T-cell (primary cell): ENCODE measurements around the gene AKNAD1. TPM values are rescaled to one million over a fixed set of nuclear protein-coding genes. Genes with fewer than 3 reads are reported as not detected.
"Not testable (repeated sequence)": the region's sequence is repeated elsewhere in the genome, so short reads cannot be mapped to it uniquely, and the experiment has no call there.

Experiments used
- ATAC-seq, 4 experiments: fragments of 200-7000 bp in 3 of 4; fragments of 150-1000 bp in 1 of 4; cut with Tn5 transposase; replicated peaks in 1 of 4; 1 replicate in 3 of 4; 2 replicates in 1 of 4; pipeline ENCODE4 v1.10.0; 2021; ENCODE audit warnings: moderate library complexity in 3 of 4, mild to moderate bottlenecking in 2 of 4, moderate number of reproducible peaks in 1 of 4
- CTCF ChIA-PET, 2 donors: fragments of 300-600 bp; sonication (Branson Sonifier 250); formaldehyde crosslinking; loops; one replicate each; lab custom pipeline; 2022; ENCODE audit warnings: antibody characterized with exemption in 2 of 2; lab: Charles Lee
- POLR2A ChIA-PET, 2 donors: fragments of 300-600 bp; sonication (Branson Sonifier 250); formaldehyde crosslinking; loops; one replicate each; lab custom pipeline; 2022; ENCODE audit warnings: antibody characterized with exemption in 2 of 2; lab: Charles Lee
- DNase-seq, 35 experiments: peaks; one replicate each; pipeline versions ENCODE4 v3.0.0 to v3.0.0-alpha.2; 2013 to 2023
- H3K27ac ChIP-seq: one replicate; pipeline ENCODE4 v1.5.1; 2013; ENCODE audit warnings: low read length
- H3K27me3 ChIP-seq, 2 experiments: replicated peaks in 1 of 2; 1 replicate in 1 of 2; 2 replicates in 1 of 2; pipeline versions ENCODE4 v1.6.1 to v1.7.0; 2013; ENCODE audit warnings: low read length in 1 of 2, mixed read lengths in 1 of 2; ENCODE audit not compliant: control insufficient read depth in 2 of 2, insufficient read depth in 2 of 2; ENCODE audit errors: extremely low read depth in 1 of 2
- H3K36me3 ChIP-seq, 2 donors: 1 replicate in 1 of 2; 2 replicates in 1 of 2; pipeline versions ENCODE4 v1.6.1 to v1.7.0; 2013; ENCODE audit warnings: low read length in 1 of 2; ENCODE audit not compliant: control insufficient read depth in 2 of 2, insufficient read depth in 1 of 2; ENCODE audit errors: extremely low read depth in 1 of 2
- H3K4me1 ChIP-seq, 2 experiments: 1 replicate in 1 of 2; 2 replicates in 1 of 2; pipeline versions ENCODE4 v1.6.1 to v1.7.0; 2013; ENCODE audit warnings: low read length in 2 of 2, mixed read lengths in 1 of 2; ENCODE audit not compliant: insufficient read depth in 2 of 2, control insufficient read depth in 1 of 2; ENCODE audit errors: extremely low read depth in 1 of 2
- H3K4me3 ChIP-seq, 2 donors: 1 replicate in 1 of 2; 2 replicates in 1 of 2; pipeline versions ENCODE4 v1.5.1 to v1.7.0; 2013; ENCODE audit warnings: mild to moderate bottlenecking in 2 of 2, low read length in 1 of 2, moderate library complexity in 1 of 2; ENCODE audit not compliant: control insufficient read depth in 1 of 2; ENCODE audit errors: extremely low read depth in 1 of 2
- H3K9me3 ChIP-seq: 2 replicates; pipeline ENCODE4 v1.7.0; 2013
- H3K27ac Mint-ChIP-seq, 2 donors: one replicate each; pipeline ENCODE4 v1.8.0; 2020 to 2021; ENCODE audit warnings: mild to moderate bottlenecking in 2 of 2, mixed read lengths in 2 of 2
- H3K27me3 Mint-ChIP-seq, 2 donors: one replicate each; pipeline ENCODE4 v1.8.0; 2021 to 2022; ENCODE audit warnings: mixed read lengths in 2 of 2
- H3K36me3 Mint-ChIP-seq: one replicate; pipeline ENCODE4 v1.8.0; 2021; ENCODE audit warnings: mixed read lengths
- H3K4me1 Mint-ChIP-seq, 3 donors: one replicate each; pipeline ENCODE4 v1.8.0; 2020 to 2022; ENCODE audit warnings: mixed read lengths in 3 of 3, mild to moderate bottlenecking in 1 of 3
- H3K4me3 Mint-ChIP-seq, 3 donors: one replicate each; pipeline ENCODE4 v1.8.0; 2020 to 2022; ENCODE audit warnings: mild to moderate bottlenecking in 3 of 3, mixed read lengths in 3 of 3, moderate library complexity in 3 of 3
- H3K9me3 Mint-ChIP-seq, 3 donors: one replicate each; pipeline ENCODE4 v1.8.0; 2020 to 2022; ENCODE audit warnings: mixed read lengths in 3 of 3
- WGBS: methylation state at CpG from one replicate; pipeline ENCODE4 v1.1.5; 2013; ENCODE audit warnings: missing lambda C conversion rate; ENCODE audit not compliant: insufficient coverage; 5-methylcytosine and 5-hydroxymethylcytosine counted together
- total RNA-seq, 35 experiments: library from RNA in 6 of 35; stranded (reverse) in 6 of 35; fragments of 120-200 nt in 1 of 35; gene quantifications; one replicate each; pipeline versions ENCODE4 v1.2.1 to v1.2.4 and lab custom pipeline; 2013 to 2026

AKNAD1 gene
- total RNA-seq, 5 donors from 2014 or later (not counting 1 experiment from before 2014, with no cell fraction given): not detected

DNA sequence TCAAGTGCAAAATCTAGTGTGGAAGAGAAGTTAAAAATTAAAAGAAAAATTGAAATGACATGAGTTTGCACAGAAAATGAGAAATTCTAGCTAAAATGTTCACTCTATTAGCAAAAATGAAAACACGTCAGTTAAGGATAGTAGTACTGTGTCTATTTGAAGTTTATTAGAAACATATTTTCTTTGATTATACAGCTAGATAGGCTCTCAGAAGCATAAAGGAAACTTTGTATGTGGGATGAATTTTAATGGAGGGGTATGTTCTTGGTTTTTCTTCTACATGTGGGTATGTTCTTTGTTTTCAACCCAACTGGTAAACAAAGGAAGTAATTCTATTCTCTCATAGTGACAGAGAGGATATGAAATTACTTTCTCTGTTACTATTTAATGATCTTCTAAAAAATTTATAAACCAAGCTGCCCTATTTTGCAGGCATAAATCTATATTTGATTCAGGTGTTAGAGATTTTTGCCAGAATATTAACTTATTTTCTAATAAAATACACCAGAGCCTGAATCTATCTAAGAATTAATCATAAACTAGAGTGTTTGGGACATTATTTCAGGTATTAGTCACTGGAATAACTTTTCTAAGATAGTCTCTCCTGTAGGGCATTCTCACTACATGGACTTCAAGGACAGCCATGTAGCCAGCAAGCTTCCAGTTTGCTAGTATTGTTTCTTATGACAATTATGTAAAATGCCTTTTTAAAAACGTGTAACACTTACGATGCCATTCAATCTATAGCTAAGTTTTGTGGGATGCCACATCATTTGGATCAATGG is 35.7 kb upstream of the AKNAD1 start:
- Histone ChIP-seq H3K27me3 (peaks cover 0 to 3% of the 10 kb centered on the region in 2 experiments), H3K4me3 (no peak overlapping the region), H3K4me1 (peaks cover 0 to 4% of the 10 kb centered on the region in 2 experiments), H3K36me3 (no peaks in the 10 kb centered on the region), H3K27ac (no peak overlapping the region), H3K9me3 (no peaks in the 10 kb centered on the region)
- DNase-seq: no peak
- ChIA-PET POLR2A (no interaction called here), CTCF (interaction anchor here in 1 of 2 donors (1.2 kb wide), 1 partner anchor 63 kb away, joined by 5 read pairs; no protein-coding TSS in a partner anchor)
- no peaks in the 10 kb centered on the region for H3K27me3 Mint-ChIP-seq
- ATAC-seq: no peak
- 100% methylated on average over 2 of the region's 3 CpGs for WGBS
- no peaks in the 10 kb centered on the region for H3K4me1 Mint-ChIP-seq
- no peak overlapping the region for H3K4me3 Mint-ChIP-seq
- no peak overlapping the region for H3K27ac Mint-ChIP-seq
- H3K36me3 Mint-ChIP-seq: no peaks in the 10 kb centered on the region
- H3K9me3 Mint-ChIP-seq: no peaks in the 10 kb centered on the region

DNA sequence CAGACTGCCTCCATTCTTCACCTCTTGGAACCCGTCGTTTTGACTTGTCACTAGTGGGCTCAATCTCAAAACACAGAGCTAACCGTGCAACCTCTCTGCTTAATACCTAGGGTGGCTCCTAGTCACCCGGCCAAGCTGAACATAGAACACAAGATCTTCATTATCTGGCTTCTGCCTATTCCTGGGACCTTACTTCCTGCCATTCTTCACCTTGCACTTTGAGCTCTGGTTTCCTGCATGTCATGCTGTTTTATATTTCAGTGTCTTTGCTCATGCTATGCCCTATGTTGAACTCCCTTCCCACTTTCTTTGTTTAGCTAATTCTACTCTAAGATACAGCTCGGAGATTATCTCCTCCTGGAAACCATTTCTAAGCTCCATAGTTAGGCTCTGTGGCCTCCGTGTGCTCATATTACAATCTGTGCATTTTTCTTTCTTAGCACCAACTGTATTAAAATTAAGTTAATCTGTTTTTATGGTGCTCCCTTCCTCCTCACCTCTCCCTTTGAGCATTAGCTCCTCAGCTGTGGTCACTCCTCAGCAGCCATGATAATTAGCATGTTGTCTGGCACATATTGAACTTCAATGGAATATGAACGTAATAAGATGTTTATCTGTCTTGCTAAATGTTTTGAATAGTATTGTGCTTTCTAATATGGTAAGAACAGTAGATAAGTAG is 33.0 kb upstream of the AKNAD1 start:
- Mint-ChIP-seq H3K36me3 (no peaks in the 10 kb centered on the region), H3K4me3 (no peak overlapping the region), H3K27me3 (no peaks in the 10 kb centered on the region), H3K9me3 (no peaks in the 10 kb centered on the region), H3K27ac (no peak overlapping the region), H3K4me1 (no peaks in the 10 kb centered on the region)
- H3K27ac ChIP-seq: no peak overlapping the region
- H3K27me3 ChIP-seq: peaks cover 0 to 3% of the 10 kb centered on the region in 2 experiments
- no peak for ATAC-seq
- H3K4me3 ChIP-seq: no peak overlapping the region
- POLR2A ChIA-PET: no interaction called here
- DNase-seq: no peak
- no peaks in the 10 kb centered on the region for H3K36me3 ChIP-seq
- H3K9me3 ChIP-seq: no peaks in the 10 kb centered on the region
- peaks cover 0 to 4% of the 10 kb centered on the region in 2 experiments for H3K4me1 ChIP-seq
- CTCF ChIA-PET: interaction anchor here (0.6 to 1.3 kb wide), 3 partner anchors 8 to 155 kb away, joined by 3 to 8 read pairs (median 3); no protein-coding TSS in a partner anchor
- WGBS: 85% methylated on average over 5 of the region's 7 CpGs

DNA sequence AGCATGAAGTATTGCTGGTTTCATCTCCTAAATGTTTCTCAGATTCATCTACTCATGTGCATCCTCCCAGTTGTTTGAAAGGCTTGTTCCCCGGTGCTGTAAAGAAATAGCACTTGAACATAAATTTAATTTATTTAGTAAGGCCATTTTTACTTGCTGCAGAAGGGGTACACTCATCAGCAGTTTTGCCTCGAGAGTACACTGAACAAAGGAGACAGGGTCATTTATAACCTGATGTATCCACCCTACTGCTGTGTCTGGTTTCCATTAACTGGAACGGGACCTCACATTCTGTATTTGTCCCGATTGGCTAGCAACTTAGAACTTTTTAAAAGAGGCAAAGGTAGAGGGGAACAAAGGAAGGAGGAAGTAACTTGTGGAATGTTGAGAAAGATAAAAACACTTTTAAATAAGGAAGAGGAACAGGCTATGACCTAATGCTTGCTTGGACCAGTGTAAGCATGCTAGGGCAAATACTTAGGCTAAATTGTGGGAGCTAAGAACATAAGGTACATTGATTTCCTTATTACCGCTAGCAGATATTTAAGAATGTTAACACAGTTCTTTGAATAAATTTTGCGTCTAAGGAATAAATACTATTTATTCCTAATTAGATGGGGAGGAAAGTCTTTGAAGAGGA is 32.2 kb upstream of the AKNAD1 start:
- H3K4me1 Mint-ChIP-seq, H3K36me3 Mint-ChIP-seq, H3K36me3 ChIP-seq, H3K27me3 Mint-ChIP-seq, ATAC-seq, H3K4me3 Mint-ChIP-seq, POLR2A ChIA-PET, H3K9me3 Mint-ChIP-seq, DNase-seq, H3K27ac Mint-ChIP-seq, H3K27ac ChIP-seq, H3K27me3 ChIP-seq, H3K4me3 ChIP-seq, H3K9me3 ChIP-seq, H3K4me1 ChIP-seq: not testable (repeated sequence)
- WGBS: 100% methylated on average over 1 of the region's 6 CpGs
- CTCF ChIA-PET: interaction anchor here (1.1 to 1.3 kb wide), 2 partner anchors 9 kb away, joined by 3 to 8 read pairs; no protein-coding TSS in a partner anchor

DNA sequence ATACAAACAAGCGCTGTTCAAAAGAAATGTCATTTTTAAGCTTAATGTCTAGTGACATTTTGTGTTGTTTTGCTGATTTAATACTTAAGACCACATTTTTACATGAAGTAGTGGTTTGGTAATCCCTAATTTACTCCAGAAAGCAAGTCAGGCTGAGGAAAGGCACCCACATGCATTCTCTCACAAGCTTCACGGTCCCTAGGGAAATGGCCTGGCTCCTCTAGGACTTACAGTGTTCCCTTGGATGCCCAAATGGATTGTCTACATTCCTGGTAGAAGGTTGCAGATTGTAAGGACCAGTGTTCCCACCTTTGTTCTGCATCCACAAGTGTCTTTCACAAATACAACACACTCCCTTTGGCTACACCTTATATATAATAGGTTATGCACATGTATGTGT is 29.4 kb upstream of the AKNAD1 start:
- H3K4me3 ChIP-seq: no peak overlapping the region
- DNase-seq (no peak), ATAC-seq (no peak)
- no peaks in the 10 kb centered on the region for H3K9me3 ChIP-seq
- H3K4me3 Mint-ChIP-seq: no peak overlapping the region
- WGBS: 80% methylated on average over 1 of the region's 2 CpGs
- no peaks in the 10 kb centered on the region for H3K4me1 Mint-ChIP-seq
- no peaks in the 10 kb centered on the region for H3K27me3 ChIP-seq
- no peaks in the 10 kb centered on the region for H3K9me3 Mint-ChIP-seq
- no peaks in the 10 kb centered on the region for H3K36me3 Mint-ChIP-seq
- no peak overlapping the region for H3K27ac Mint-ChIP-seq
- no peaks in the 10 kb centered on the region for H3K27me3 Mint-ChIP-seq
- peaks cover 0 to 4% of the 10 kb centered on the region in 2 experiments for H3K4me1 ChIP-seq
- no peak overlapping the region for H3K27ac ChIP-seq
- ChIA-PET CTCF (interaction anchor here in 1 of 2 donors (0.6 kb wide), 1 partner anchor 1054 kb away, joined by 3 read pairs; no protein-coding TSS in a partner anchor), POLR2A (no interaction called here)
- no peaks in the 10 kb centered on the region for H3K36me3 ChIP-seq

DNA sequence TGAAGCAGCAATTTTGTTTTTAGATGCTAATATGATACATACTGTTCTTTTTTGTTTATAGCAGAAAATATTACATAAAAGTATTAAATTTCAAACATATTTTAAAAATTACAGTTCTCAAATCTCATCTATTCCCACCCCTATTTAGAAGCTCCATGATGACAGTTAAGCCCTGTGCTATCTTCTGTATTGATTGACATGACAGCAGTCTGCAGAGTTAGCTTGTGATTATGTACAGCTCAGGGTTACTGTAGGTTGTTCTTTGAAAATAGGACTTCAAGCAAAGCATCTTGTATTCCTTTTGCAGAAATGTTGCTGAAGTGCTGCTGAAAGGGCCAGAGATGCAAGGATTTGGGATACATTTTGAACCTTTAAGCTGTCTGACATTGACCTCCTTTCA is 28.1 kb upstream of the AKNAD1 start:
- POLR2A ChIA-PET: no interaction called here
- no peaks in the 10 kb centered on the region for H3K9me3 Mint-ChIP-seq
- H3K4me3 Mint-ChIP-seq: no peak overlapping the region
- no peaks in the 10 kb centered on the region for H3K27me3 Mint-ChIP-seq
- peaks cover 0 to 2% (median 0%) of the 10 kb centered on the region in 3 donors for H3K4me1 Mint-ChIP-seq
- ATAC-seq (no peak), DNase-seq (no peak)
- H3K4me3 ChIP-seq: no peak overlapping the region
- H3K27ac ChIP-seq: no peak overlapping the region
- no peaks in the 10 kb centered on the region for H3K36me3 ChIP-seq
- H3K27me3 ChIP-seq: no peaks in the 10 kb centered on the region
- no peaks in the 10 kb centered on the region for H3K9me3 ChIP-seq
- CTCF ChIA-PET: interaction anchor here in 1 of 2 donors (1.0 kb wide), 1 partner anchor 18 kb away, joined by 3 read pairs; no protein-coding TSS in a partner anchor
- H3K36me3 Mint-ChIP-seq: no peaks in the 10 kb centered on the region
- no peak overlapping the region for H3K27ac Mint-ChIP-seq
- peaks cover 0 to 3% of the 10 kb centered on the region in 2 experiments for H3K4me1 ChIP-seq

DNA sequence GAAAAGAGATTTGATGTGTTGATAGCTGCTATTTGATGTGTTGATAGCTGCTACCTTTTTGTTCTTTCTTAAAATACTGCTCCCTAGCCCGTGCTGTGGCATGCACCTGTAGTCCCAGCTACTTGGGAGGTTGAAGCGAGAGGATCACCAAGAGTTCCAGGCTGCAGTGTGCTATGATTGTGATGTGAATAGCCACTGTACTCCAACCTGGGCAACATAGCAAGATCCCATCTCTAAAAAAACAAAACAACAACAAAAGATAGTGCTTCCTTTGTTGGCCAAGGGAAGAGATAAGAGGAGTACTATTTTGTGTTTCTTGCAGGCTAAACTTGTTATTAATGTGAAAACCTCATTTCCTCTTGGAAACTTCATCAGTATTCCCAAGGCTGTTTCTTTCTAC is 25.9 kb upstream of the AKNAD1 start:
- H3K4me3 ChIP-seq: no peak overlapping the region
- no peaks in the 10 kb centered on the region for H3K9me3 ChIP-seq
- ChIA-PET CTCF (interaction anchor here (0.6 to 0.8 kb wide), 3 partner anchors 12 to 757 kb away, joined by 3 read pairs; no protein-coding TSS in a partner anchor), POLR2A (interaction anchor here in 1 of 2 donors (0.5 kb wide), 1 partner anchor 222 kb away, joined by 3 read pairs; no protein-coding TSS in a partner anchor)
- H3K27ac ChIP-seq: no peak overlapping the region
- no peaks in the 10 kb centered on the region for H3K36me3 ChIP-seq
- DNase-seq (no peak), ATAC-seq (no peak)
- Mint-ChIP-seq H3K9me3 (no peaks in the 10 kb centered on the region), H3K4me3 (no peak overlapping the region), H3K27me3 (no peaks in the 10 kb centered on the region), H3K27ac (no peak overlapping the region), H3K4me1 (peaks cover 3 to 8% (median 5%) of the 10 kb centered on the region in 3 donors), H3K36me3 (no peaks in the 10 kb centered on the region)
- peaks cover 0 to 4% of the 10 kb centered on the region in 2 experiments for H3K4me1 ChIP-seq
- no peaks in the 10 kb centered on the region for H3K27me3 ChIP-seq
- WGBS: no CpG with 5 or more reads among the region's 2 CpGs
